HL-60/S4 treated with retinoic acid at 250 ng/mL for 4 days and 3 days (cell line): ENCODE measurements around the gene MS4A18.

Source experiments
- in situ Hi-C: fragments of 300-500 bp; cut with MboI; formaldehyde crosslinking; loops from 2 replicates; pipeline ENCODE4 v1.7.0; 2022; ENCODE audit warnings: low sequenced_read_pairs

Gene MS4A18

DNA sequence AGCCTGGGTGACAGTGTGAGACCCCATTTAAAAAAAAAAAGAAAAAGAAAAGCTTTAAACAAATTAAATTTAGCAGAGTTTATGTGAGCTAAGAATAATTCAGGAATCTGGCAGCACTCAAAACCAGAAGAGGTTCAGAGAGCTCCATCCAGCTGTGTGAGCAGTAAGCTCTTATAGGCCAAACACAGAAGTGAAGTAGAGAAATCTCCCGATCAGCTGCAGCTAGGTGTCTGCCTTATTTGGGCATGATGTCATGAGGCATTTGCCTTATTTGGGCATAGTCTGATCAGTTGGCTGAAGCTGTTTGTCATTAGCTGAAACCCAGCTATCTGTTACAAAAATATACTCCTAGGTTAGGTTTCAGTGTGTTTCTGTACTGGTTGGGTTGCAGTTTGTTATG lies 40.4 kb downstream of the MS4A18 start:
- in situ Hi-C loops: no loop called here

DNA sequence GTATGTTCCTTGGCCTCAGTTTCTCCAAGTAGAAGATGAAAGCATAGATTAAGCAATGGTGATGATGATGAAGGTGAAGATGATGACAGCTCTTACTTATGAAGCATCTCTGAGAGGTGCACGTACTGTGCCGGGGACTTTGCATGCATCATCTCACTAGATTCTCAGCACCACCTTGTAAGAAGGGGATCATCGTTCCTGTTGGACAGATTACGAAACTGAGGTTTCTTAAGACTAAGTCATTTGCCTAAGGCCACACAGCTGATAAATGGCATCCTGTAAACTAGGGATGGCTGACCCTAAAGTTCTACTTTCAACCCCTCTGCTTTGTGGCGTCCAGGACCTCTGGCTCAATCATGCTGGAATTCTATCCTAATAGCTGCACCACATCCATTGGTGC lies 40.8 kb downstream of the MS4A18 start:
- in situ Hi-C loops: no loop called here

DNA sequence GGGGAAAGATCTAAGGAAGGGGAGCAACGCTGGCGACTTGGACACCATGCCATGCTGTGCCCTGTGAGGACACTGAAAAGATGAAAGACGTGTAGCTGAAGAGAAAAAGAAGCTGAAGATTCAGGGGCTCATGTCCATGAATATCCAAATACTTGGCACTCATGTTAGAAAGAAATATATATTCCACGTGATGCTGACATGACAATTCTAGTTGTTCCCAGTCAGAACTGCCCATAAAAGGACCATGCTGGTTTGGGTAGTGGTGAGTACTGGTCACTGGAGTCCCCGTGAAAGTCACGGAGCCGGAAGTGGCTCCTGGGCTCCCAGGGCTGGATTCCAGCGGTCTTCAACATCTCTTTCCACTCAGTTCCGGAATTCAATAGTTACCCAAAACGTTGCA lies 42.0 kb downstream of the MS4A18 start:
- in situ Hi-C loops: no loop called here

DNA sequence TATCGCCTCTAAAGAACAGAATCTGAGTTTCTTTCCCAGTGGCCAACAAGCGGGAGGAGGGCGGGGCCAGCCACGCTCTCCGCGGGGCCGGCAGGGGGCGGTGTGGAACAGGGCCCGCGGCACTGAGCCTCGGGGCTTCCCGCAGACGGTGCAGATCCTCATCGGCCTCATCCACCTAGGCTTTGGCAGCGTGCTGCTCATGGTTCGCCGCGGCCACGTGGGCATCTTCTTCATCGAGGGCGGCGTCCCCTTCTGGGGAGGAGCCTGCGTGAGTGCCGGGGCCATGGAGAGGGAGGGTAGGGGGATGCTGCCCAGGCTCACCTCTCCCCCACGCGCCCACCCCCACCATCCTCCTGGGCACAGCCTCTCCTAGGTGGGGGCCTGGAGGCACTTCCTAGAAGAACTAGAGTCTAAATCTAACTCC lies 42.9 kb downstream of the MS4A18 start:
- in situ Hi-C loops: no loop called here

DNA sequence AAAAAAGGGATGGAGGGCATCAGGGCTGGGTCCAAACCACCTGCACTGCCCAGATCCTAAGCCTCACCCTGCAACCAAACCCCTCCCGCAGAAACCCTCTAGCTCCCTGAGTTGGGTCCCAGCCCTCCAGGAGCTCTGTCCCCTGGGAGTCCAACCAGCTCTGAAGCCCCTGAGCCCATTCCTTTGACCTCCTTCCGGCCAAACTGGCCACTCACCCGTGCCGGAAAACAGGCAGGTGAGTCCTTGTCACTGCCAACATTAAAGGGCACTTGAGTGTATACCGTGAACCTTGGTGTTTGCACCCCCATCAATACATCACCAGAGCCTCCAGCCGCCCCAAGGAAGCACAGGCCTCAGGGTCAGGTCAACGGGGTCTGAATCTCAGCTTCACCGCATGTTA lies 43.7 kb downstream of the MS4A18 start:
- in situ Hi-C loops: no loop called here

DNA sequence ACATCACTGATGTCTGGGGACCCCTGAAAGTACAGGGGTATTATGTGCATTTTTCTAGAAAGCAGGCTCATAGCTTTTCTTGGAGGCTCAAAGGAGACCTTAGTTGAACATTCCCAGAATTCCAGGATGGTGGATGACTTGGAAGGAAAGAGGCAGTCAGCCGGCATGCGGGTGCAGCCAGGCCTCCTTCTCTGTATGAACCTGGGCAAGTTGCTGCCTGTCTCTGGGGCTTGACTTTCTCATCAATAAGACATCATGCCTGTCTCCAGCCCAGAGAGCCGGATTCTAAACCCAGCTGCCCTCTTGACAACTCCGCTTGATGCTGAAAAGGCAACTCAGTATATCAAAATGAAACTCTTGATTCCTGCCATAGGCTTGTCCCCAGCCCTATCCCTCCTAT lies 44.8 kb downstream of the MS4A18 start:
- in situ Hi-C loops: no loop called here

DNA sequence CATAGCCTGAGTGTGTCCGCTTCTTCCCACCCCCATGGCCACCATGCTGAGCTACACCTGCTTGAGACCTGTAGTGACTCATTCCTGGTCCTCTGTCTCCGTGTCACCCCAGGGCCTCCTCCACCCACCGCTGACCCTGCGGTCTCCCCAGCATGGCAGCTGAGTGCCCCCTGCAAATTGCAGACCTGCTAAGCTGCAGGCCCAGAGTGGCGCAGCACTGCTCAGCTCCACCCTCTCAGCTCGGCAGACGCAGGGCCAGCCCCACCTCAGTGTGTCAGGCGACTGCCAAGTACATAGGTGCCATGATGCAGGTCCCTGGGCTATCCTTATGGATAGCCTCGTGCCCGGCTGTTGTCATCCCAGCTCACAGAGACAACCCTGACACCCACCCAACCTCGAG lies 45.3 kb downstream of the MS4A18 start:
- in situ Hi-C loops: no loop called here

DNA sequence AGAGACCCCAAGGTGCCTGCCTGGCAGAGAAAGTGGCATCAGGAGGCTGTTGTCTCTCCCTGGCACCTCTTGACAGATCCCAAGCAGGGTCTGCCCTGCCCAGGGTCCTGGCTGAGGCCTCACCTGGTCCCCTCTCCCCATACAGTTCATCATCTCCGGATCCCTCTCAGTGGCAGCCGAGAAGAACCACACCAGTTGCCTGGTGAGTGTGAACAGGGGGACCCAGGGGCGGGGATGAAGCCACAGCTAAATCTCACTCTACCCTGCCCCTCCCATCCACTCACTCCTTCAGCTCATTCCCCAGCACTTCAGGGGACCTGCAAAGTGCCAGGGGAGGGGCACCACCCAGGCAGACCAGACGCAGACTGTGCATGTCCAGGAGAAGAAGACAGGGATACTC lies 46.6 kb downstream of the MS4A18 start:
- in situ Hi-C loops: no loop called here

DNA sequence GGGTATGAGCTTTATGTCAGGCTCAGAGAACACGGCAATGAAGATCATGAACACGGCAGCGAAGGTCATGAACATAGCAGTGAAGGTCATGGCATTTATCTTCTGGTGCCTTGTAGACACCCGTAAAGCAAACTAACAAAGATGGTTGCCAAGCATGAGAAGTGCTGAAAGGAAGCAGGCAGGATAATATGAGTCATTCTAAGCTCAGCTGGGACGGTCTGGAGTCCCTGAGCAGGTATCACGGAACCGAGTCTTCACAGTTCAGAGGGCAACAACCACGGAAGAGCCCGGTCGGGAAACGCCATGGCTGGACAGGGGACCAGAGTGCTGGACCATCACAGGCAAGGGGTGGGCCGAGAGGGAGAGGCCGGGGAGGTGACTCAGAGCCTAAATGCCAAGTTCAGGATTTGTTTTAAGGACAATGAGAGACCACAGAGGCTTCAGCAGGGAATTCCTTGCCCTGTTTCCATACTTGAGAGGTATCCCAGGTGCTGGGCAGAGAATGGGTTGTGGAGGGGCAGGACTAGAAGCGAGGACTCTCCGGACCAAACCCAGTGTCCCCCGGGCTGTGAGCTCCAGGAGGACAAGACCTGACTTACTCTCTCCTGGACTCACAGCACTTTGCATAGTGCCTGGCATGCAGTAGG lies 47.5 kb downstream of the MS4A18 start:
- in situ Hi-C loops: no loop called here

DNA sequence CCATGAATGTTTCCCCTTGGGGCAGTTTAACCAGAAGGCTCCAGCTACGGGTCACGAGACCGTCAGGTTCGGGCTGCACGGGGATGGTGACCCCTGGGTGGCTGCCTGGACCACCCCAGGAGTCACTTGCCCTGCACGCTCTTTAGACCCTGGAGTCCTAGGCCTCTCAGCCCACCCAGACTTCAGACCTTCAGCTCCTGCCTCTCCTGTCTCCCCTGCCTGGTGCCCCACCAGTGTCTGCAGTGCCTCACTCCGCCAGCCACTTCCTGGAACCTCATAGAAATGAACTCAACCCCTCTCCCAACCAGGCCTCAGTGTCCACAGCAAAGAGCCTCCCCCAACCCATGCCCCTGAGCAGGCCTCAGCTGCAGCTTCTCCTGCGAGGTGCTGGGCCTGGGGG lies 48.1 kb downstream of the MS4A18 start:
- in situ Hi-C loops: no loop called here

DNA sequence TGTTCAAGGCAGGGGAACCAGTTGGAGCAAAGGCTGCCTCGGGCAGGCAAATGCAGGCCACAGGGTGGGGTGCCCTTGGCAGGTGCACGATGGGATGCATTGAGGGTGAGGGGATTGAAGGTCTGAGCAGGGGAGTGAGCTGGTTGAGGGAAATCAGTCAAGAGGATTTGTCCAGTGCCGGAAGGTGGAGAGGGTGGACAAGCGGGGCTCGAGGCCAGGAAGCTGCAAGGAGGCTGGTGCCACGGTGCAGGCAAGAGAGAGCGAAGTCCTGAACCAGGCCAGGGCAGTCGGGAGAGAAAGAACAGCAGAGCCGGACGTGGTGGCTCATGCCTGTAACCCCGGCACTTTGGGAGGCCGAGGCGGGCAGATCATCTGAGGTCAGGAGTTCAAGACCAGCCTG lies 50.2 kb downstream of the MS4A18 start:
- in situ Hi-C loops: no loop called here

DNA sequence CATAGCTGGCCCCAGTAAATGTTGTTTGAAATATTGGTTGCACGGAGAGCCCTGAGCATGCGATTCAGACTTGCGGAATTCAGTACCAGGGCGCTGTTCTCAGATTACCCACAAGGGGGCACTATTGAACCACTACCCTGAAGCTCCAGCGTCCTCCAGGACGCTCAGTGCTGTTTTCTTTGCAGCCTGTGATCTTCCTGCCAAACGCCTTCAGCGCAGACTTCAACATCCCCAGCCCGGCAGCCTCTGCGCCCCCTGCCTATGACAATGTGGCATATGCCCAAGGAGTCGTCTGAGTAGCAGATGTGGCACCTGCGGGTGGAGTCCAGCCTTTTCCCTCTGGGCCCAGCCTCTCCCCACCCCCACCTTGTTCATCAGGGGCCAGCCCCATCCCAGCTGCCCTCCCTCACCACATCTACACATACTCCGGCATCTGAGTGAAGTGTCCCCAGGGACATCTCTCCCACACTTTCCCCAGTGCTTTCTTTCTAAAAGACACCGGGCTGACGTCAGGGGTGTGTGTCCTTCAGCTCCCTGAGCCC lies 51.0 kb downstream of the MS4A18 start:
- in situ Hi-C loops: no loop called here

DNA sequence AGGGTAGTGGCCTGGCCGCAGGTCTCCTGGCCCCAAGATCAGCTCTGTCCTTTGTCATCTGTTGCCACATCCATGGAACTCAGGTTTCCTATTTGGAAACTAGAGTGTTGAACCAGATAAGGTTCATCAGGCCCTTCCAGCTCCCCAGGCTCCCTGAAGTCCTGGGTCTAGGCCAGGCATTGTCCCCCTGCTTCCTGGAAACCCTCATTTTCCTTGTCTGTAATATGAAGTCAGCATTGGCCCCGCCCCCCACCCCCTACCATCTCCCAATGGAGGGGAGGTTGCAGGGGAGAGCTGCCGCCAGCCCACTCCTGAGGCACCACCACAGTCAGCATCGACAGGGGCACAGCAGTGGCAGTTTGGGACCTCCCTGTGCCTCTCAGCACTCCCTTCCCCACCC lies 51.6 kb downstream of the MS4A18 start:
- in situ Hi-C loops: no loop called here

DNA sequence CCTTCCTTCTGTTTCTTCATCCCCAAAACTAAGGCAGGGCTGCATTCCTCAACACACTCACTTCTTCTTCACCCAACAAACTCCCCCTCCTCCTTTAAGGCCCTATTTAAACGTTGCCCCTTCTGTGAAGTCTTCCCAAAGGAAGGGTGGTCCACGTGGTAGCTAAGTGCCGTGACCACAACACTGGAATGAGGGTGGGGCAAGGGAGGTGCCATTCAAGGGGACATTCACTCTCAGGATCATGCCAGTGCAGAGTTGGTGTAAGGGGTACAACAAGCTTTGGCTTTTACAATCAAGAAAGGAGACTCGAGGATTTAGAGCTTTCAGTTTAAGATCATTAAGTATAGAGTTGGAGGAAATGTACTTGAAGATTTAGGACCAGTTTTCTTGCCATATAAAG lies 52.6 kb downstream of the MS4A18 start:
- in situ Hi-C loops: no loop called here

DNA sequence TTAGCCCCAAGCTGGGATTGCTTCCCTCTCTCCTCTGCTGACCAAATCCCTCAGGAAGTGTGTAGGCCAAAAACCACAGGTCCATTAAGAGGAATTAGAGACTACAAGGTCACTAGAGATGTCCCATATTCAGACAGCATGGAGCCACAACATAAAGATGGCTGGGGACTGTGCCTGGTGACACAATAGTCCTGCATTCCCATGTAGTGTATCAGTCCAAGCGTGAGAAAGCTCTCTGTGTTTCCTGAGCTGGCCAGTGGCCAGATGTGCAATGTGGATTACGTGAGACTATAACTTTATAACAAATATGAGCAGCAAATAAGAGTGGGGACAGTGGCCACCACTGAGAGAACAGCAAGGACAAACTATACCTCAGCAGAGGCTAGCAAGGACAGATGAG lies 53.1 kb downstream of the MS4A18 start:
- in situ Hi-C loops: no loop called here

DNA sequence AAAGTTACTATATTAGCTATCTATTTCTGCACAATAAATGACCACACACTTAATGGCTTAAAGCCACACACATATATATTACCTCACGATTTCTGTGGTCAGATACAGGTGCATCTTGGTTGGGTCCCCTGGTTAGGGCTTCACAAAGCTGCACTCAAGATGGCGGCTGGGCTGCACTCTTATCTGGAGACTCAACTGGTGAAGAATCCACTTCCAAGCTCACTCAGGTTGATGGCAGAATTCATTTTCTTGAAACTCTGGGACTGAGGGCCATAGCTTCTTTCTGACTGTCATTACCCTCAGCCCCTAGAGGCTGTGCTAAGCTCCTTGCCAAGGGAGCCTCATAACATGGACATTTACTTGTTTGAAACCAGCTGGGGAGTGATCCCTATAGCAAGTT lies 55.5 kb downstream of the MS4A18 start:
- in situ Hi-C loops: no loop called here

DNA sequence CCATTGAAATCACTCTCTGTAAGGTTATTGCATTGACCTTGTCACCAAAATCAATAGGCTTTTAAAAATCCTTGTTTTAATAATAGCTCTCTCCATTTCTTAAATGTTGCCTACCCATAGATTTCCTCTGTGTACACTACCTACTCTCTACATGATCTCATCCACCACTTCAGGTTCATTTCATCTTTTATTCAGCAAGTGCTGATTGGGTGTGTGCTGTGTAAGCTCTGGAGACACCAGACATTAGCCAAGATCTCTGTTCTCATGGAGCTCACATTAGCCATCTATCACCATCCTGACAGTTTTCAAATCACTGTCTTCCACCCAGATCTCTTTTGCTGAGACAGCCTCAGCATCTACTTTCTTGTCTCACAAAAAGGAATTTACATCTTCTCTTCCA lies 56.3 kb downstream of the MS4A18 start:
- in situ Hi-C loops: no loop called here

DNA sequence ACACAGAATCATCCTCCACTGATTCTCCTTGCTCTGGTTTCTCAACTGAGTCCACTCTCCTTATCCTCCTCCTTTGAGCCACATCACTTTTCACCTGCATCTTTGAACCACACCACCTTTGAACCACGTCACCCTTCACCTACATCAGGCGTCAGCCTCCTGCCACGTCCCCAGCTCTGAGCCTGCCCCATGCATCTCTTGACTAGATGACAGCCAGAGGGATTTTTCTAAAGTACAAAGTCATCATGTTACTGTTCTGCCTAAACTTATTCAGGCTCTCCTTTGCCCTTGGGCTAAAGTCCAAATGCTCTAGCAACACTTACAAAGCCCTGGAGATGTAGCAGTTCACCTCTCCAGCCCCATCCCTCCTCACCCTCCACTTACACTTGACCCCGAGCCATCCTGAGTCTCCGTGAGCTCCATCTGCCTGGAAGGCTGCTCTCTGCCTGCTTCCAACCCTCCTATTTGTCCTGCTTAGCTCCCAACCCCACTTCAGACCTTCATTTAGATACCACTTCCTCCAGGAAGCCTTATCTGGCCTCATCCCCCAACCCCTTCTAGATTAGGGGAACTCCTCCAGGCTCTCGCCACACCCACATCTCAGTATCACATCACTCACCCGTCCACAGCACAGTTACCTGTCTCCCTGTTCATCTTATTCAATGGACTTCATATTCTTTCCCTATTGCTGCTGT lies 56.9 kb downstream of the MS4A18 start:
- in situ Hi-C loops: no loop called here

DNA sequence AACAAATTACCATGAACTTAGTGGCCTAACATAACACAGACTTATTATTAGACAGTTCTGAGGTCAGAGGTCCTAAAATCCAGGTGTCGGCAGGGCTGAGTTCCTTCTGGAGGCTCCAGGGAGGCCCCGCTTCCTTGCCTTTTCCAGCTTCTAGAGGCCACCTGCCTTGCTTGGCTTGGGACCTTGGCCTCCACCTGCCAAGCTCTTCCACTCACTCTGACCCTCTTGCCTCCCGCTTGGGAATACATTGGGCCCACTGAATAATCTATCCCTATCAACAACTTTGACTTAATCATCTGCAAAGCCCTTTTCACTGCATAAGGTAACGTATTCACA lies 57.4 kb downstream of the MS4A18 start:
- in situ Hi-C loops: no loop called here

DNA sequence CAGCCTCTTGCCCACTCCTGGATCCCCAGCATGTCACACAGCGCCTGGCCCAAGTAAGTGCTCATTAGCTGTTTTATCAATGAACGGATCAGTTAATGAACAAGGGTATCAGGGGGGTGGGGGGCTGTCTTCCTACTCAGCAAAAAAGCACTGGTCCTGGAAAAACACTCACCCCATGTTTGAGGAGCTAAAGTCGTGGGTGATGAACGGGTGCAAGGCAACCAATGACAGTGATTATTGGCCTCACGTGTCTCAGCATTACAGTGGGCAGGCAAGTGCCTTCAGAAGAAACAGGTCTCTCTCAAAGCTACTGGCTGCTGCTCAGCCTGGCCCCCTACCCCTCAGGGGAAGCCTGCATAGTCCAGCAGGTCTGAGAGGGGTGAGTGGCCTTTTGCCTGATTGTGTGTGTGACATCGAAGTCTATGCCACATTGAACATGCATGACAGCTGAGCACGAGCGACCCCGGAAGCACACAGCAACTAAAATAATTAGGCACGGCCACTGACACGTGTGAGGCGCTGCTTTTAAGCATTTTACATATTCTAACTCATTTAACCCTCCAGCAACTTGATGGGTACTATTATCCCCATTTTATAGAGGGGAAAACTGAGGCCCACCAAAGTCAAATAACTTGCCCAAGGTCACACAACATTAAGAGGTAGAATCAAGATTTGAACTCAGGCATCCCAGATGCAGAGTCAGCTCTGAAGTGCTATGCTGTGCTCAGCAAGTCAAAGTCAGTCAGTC lies 58.0 kb downstream of the MS4A18 start:
- in situ Hi-C loops: no loop called here

DNA sequence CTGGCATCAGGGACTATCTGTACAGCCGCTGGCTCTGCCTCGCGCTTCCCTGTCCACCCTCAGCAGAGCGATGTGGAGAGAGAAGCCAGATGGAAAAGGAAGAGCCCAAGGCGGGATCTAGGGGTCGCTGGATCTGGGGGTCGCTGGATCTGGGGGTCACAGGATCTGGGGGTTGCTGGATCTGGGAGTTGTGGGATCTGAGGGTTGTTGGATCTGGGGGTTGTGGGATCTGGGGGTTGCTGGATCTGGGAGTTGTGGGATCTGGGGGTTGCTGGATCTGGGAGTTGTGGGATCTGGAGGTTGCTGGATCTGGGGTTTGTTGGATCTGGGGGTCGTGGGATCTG lies 58.6 kb downstream of the MS4A18 start:
- in situ Hi-C loops: no loop called here

DNA sequence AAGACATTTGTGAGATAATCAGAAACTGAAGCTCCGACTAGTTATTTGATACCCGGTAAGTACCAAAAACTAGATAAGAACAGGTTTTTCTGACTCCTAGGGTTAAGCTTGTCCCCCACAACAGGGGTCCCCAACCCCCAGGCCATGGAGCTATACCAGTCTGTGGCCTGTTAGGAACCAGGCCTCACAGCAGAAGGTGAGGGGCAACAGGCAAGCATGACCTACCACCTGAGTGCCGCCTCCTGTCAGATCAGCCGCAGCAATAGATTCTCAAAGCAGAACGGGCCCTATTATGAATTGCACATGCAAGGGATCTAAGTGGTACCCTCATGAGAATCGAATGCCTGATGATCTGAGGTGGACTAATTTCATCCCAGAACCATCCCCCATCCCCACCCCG lies 59.4 kb downstream of the MS4A18 start:
- in situ Hi-C loops: no loop called here
